ENCODE results near the gene HINT3. TPM values are rescaled to one million over a fixed set of nuclear protein-coding genes. Genes with fewer than 3 reads are reported as not detected.

The HINT3 gene
- total RNA-seq, 4 donors from 2014 or later: 31.0 to 54.8 (median 46.2) TPM

DNA sequence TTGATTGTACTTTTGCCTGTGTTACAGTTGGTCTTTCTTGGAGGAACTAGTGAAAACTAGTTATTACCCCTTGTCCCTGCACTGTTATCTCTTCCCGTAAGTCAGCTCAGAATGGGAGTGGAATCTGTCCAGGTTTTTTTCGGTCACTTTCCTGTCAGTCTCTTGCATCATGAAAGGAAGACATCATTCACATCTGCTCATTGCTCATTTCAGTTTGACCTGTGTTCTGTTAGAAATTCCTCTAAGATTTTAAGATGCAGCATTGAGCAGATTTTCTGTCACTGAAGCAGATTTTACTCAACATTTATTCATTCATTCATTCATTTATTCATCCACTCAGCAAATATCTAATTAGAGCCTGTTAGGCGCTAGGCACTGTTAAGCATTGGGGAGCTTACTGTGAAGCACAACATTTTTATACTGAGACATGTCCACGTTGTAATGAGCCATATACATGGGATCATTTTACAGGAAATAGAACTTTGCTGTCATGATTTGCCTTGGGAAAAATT lies 33.1 kb upstream of the HINT3 start:
- no peak for TF ChIP-seq POLR2AphosphoS5 (IDR thresholded peaks at IDR 0.05)
- TF ChIP-seq POLR2A (IDR thresholded peaks at IDR 0.05): no peak
- TF ChIP-seq EP300 (IDR thresholded peaks at IDR 0.05): no peak
- TF ChIP-seq, protein P1, sequence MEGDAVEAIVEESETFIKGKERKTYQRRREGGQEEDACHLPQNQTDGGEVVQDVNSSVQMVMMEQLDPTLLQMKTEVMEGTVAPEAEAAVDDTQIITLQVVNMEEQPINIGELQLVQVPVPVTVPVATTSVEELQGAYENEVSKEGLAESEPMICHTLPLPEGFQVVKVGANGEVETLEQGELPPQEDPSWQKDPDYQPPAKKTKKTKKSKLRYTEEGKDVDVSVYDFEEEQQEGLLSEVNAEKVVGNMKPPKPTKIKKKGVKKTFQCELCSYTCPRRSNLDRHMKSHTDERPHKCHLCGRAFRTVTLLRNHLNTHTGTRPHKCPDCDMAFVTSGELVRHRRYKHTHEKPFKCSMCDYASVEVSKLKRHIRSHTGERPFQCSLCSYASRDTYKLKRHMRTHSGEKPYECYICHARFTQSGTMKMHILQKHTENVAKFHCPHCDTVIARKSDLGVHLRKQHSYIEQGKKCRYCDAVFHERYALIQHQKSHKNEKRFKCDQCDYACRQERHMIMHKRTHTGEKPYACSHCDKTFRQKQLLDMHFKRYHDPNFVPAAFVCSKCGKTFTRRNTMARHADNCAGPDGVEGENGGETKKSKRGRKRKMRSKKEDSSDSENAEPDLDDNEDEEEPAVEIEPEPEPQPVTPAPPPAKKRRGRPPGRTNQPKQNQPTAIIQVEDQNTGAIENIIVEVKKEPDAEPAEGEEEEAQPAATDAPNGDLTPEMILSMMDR (IDR thresholded peaks at IDR 0.05): no peak
- Histone ChIP-seq H3K4me3 (no peak overlapping the region), H3K36me3 (peaks cover 0 to 63% of the 10 kb centered on the region in 2 donors), H3K27me3 (no peaks in the 10 kb centered on the region), H3K4me1 (peaks cover 0 to 4% (median 0%) of the 10 kb centered on the region in 3 donors), H3K27ac (no peak overlapping the region), H3K9me3 (no peaks in the 10 kb centered on the region)
- 58 to 64% methylated on average over 4 of the region's 4 CpGs for WGBS, 2 donors (ENCODE audit: low coverage in 1 of 2)
- ATAC-seq: no peak

DNA sequence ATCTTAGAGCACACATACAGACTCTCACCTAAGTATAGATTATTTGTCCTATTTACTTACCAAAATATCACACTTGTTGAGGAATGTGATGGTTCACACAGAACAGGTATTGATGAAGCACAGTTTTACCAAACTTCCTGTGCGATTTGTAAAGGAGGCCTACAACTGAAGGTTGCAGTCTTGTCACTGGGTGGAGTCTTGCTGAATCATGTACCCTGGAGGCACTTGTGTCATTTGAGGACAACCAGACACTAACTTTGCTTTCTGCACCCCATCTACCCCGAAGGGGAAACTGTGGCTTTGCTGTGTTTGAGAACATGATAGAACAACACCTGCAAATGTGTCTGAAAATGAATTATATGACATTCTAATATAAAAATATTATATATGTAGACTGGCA lies 32.4 kb upstream of the HINT3 start:
- no peak overlapping the region for H3K27ac ChIP-seq
- TF ChIP-seq POLR2A (IDR thresholded peaks at IDR 0.05): no peak
- no peak for TF ChIP-seq POLR2AphosphoS5 (IDR thresholded peaks at IDR 0.05)
- TF ChIP-seq, protein P1 (IDR thresholded peaks at IDR 0.05): no peak
- no peak for TF ChIP-seq EP300 (IDR thresholded peaks at IDR 0.05)
- no peak overlapping the region for H3K4me3 ChIP-seq
- 60 to 84% methylated on average over 2 of the region's 2 CpGs for WGBS, 2 donors (ENCODE audit: low coverage in 1 of 2)
- no peak for ATAC-seq
- no peaks in the 10 kb centered on the region for H3K27me3 ChIP-seq
- no peaks in the 10 kb centered on the region for H3K4me1 ChIP-seq
- H3K36me3 ChIP-seq: peaks cover 0 to 67% of the 10 kb centered on the region in 2 donors
- H3K9me3 ChIP-seq: no peaks in the 10 kb centered on the region

DNA sequence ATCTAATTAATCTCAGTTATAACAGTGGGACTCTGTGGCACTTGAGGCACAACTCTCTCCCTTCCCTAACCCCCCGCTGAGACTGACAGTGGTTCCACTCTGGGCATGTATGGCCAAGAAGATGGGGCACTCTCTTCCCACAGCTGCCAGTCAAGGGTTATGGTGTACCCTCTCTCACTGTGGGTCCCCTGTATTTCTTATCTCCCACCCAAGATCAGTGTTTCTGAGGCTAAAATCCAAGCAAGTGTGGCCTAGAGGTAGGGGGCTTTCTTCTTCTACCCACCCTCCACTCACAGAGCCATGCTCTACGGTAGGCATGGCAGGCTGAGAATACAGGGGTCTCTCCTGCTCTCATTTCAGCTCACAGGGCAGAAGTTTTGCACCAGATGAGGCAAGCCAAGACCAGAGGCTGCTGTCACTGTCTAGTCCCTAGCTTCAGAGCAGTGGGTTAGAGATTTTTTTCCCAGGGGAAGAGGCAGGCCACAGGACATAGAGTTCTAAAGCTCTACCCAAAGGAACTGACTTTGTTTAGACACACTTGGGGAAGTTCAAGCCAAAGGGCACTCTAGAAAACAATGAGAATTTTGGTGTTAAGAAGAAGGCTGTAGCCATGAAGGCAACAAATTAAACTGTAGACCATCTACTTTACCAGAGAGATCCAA lies 31.7 kb upstream of the HINT3 start:
- Histone ChIP-seq H3K36me3 (peaks cover 0 to 67% of the 10 kb centered on the region in 2 donors), H3K4me3 (no peak overlapping the region), H3K27me3 (no peaks in the 10 kb centered on the region), H3K9me3 (no peaks in the 10 kb centered on the region), H3K4me1 (no peaks in the 10 kb centered on the region), H3K27ac (no peak overlapping the region)
- 100% methylated on average over 1 of the region's 2 CpGs for WGBS, 2 donors (ENCODE audit: low coverage in 1 of 2)
- no peak for ATAC-seq
- TF ChIP-seq, protein P1 (IDR thresholded peaks at IDR 0.05): no peak
- TF ChIP-seq EP300 (IDR thresholded peaks at IDR 0.05) (no peak), POLR2AphosphoS5 (IDR thresholded peaks at IDR 0.05) (no peak), POLR2A (IDR thresholded peaks at IDR 0.05) (no peak)

DNA sequence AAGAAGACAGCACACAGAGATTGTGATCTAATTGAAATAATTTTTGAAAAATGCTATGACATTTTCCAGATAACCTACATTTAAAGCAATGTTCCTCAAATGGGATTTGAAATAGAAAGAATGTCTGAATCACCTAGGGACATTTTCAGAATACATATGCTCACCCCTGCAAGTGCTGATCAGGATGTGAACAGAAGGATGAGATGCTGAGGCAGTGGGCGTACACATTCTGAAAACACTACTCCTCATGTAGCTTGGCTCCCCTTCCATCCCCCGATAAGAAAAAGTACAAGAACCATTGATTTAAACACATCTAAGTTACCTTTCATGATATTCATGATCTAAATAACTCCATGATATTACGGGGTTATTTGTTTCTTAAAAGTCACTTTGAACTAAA lies 29.9 kb upstream of the HINT3 start:
- TF ChIP-seq POLR2A (IDR thresholded peaks at IDR 0.05): no peak
- no peak for TF ChIP-seq POLR2AphosphoS5 (IDR thresholded peaks at IDR 0.05)
- TF ChIP-seq, protein P1 (IDR thresholded peaks at IDR 0.05): no peak
- TF ChIP-seq EP300 (IDR thresholded peaks at IDR 0.05): no peak
- H3K27ac ChIP-seq: no peak overlapping the region
- H3K9me3 ChIP-seq: no peaks in the 10 kb centered on the region
- no peak overlapping the region for H3K4me3 ChIP-seq
- H3K27me3 ChIP-seq: no peaks in the 10 kb centered on the region
- H3K4me1 ChIP-seq: no peaks in the 10 kb centered on the region
- WGBS, 2 donors (ENCODE audit: low coverage in 1 of 2): 52 to 88% methylated on average over 3 of the region's 3 CpGs
- no peak for ATAC-seq
- peaks cover 0 to 61% of the 10 kb centered on the region in 2 donors for H3K36me3 ChIP-seq

DNA sequence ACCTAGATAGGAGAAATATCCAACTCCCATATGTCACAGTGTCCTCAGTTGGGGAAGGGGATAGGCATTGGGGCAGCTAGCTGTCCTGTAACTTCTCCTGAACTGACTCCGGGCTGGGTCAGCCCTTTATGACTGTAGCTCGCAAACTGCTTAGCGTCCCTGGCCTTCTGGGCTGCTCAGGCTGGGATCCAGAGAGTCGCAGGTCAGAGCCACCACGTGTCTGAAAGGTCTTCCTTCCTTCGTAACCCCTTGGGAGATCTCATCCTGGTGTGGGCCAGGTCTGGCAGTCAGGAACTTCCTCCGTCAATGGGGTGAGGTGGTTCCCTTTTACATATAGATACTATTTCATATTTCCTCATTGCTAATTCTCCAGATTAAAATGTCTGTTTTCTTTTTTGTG lies 28.8 kb upstream of the HINT3 start:
- Histone ChIP-seq H3K36me3 (peaks cover 0 to 54% of the 10 kb centered on the region in 2 donors), H3K9me3 (no peaks in the 10 kb centered on the region), H3K27me3 (no peaks in the 10 kb centered on the region), H3K4me3 (no peak overlapping the region), H3K27ac (no peak overlapping the region), H3K4me1 (no peaks in the 10 kb centered on the region)
- 80% methylated on average over 1 to 7 of the region's 7 CpGs for WGBS, 2 donors (ENCODE audit: low coverage in 1 of 2)
- no peak for TF ChIP-seq EP300 (IDR thresholded peaks at IDR 0.05)
- TF ChIP-seq POLR2A (IDR thresholded peaks at IDR 0.05): no peak
- TF ChIP-seq POLR2AphosphoS5 (IDR thresholded peaks at IDR 0.05): no peak
- TF ChIP-seq, protein P1 (IDR thresholded peaks at IDR 0.05): no peak
- ATAC-seq: no peak

Data from gastroesophageal sphincter (tissue), 4 donors.